ENCODE data around the gene TGOLN2. TPM values are rescaled to one million over a fixed set of nuclear protein-coding genes. Genes with fewer than 3 reads are reported as not detected.

Gene TGOLN2
- total RNA-seq, 1 experiment from 2014 or later: 171 TPM

DNA sequence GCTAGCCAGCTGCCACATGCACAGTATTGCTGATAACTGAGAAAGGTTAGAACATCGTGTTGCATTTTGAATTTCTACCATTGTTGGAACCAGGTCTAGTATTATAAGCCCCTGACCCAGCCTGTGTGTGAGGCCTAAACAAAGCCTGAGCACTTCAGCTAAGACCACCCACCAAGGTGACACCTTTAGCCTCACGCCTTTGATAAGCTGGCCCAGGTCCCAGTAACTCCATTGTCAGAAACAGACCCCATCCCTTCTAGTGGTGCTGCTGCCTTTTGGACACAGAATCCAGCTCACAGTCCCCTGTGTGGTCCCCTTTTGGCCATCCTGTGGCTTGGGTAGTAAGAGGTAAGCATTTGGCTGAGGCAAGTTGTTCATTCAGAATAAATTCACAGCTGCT, 28.4 kb upstream of the TGOLN2 start:
- BruUV-seq (replicated peaks): no TSS peak
- TF ChIP-seq, protein P1, sequence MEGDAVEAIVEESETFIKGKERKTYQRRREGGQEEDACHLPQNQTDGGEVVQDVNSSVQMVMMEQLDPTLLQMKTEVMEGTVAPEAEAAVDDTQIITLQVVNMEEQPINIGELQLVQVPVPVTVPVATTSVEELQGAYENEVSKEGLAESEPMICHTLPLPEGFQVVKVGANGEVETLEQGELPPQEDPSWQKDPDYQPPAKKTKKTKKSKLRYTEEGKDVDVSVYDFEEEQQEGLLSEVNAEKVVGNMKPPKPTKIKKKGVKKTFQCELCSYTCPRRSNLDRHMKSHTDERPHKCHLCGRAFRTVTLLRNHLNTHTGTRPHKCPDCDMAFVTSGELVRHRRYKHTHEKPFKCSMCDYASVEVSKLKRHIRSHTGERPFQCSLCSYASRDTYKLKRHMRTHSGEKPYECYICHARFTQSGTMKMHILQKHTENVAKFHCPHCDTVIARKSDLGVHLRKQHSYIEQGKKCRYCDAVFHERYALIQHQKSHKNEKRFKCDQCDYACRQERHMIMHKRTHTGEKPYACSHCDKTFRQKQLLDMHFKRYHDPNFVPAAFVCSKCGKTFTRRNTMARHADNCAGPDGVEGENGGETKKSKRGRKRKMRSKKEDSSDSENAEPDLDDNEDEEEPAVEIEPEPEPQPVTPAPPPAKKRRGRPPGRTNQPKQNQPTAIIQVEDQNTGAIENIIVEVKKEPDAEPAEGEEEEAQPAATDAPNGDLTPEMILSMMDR (IDR thresholded peaks at IDR 0.05; ENCODE audit: unreplicated experiment): no peak
- intact Hi-C loops (cut with micrococcal nuclease; ENCODE audit: unreplicated experiment): no loop called here
- no peak for DNase-seq
- Mint-ChIP-seq H3K27ac (ENCODE audit: unreplicated experiment) (no peak overlapping the region), H3K9me3 (ENCODE audit: low read depth, unreplicated experiment) (no peaks in the 10 kb centered on the region), H3K27me3 (ENCODE audit: unreplicated experiment) (no peaks in the 10 kb centered on the region), H3K4me1 (ENCODE audit: low read depth, unreplicated experiment) (no peaks in the 10 kb centered on the region), H3K36me3 (ENCODE audit: insufficient read depth, unreplicated experiment) (peaks cover 28% of the 10 kb centered on the region), H3K4me3 (ENCODE audit: low read depth, unreplicated experiment) (no peak overlapping the region)
- CTCF ChIA-PET: no interaction called here

DNA sequence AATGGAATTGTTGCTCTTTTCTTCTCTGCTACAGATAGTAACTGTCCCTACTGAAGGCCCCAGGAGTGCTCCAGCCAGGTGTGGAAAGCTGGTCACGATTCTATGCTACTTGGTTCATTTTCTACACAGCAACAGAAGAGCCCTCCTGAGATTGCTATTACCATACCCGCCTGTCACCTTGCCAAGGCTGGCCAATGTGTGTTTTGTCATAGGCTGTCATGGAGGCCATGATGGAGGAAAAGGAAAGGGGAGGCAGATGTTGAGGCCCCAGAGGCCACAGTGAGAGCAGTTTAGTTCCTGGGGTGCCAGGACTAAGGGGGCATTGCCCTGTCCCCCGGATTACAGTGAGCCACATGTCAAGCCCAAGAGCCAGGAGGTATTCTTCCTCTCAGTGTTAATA, 27.7 kb upstream of the TGOLN2 start:
- no peaks in the 10 kb centered on the region for H3K9me3 Mint-ChIP-seq (ENCODE audit: low read depth, unreplicated experiment)
- DNase-seq: no peak
- TF ChIP-seq, protein P1 (IDR thresholded peaks at IDR 0.05; ENCODE audit: unreplicated experiment): no peak
- intact Hi-C loops (cut with micrococcal nuclease; ENCODE audit: unreplicated experiment): no loop called here
- BruUV-seq (replicated peaks): no TSS peak
- no peak overlapping the region for H3K27ac Mint-ChIP-seq (ENCODE audit: unreplicated experiment)
- no peaks in the 10 kb centered on the region for H3K4me1 Mint-ChIP-seq (ENCODE audit: low read depth, unreplicated experiment)
- CTCF ChIA-PET: interaction anchor here (0.7 to 1.5 kb wide), 3 partner anchors 12 to 183 kb away, joined by 3 to 6 read pairs (median 3); partner anchors contain the start of genes MAT2A and TGOLN2
- H3K27me3 Mint-ChIP-seq (ENCODE audit: unreplicated experiment): no peaks in the 10 kb centered on the region
- H3K36me3 Mint-ChIP-seq (ENCODE audit: insufficient read depth, unreplicated experiment): peaks cover 35% of the 10 kb centered on the region
- H3K4me3 Mint-ChIP-seq (ENCODE audit: low read depth, unreplicated experiment): peak overlapping the region; percentile 96

DNA sequence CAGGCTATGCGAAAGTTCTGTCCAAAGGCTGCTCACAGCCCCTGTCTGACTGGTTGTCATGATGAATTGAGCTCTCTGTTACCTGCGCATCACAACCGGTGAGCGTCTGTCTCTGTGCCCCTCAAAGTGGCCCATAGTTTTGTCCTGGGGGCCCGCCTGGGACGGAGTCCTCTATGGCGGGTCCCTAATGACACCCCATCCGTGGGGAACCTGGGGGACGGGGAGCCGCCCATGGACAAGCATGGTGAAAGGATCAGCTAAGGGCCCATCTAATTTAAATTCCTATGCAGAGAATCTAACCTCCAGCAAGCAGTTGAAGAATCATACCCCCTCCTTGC, 27.3 kb upstream of the TGOLN2 start:
- Mint-ChIP-seq H3K27me3 (ENCODE audit: unreplicated experiment) (no peaks in the 10 kb centered on the region), H3K36me3 (ENCODE audit: insufficient read depth, unreplicated experiment) (peaks cover 40% of the 10 kb centered on the region), H3K4me3 (ENCODE audit: low read depth, unreplicated experiment) (peak overlapping the region; percentile 96), H3K4me1 (ENCODE audit: low read depth, unreplicated experiment) (no peaks in the 10 kb centered on the region), H3K9me3 (ENCODE audit: low read depth, unreplicated experiment) (no peaks in the 10 kb centered on the region), H3K27ac (ENCODE audit: unreplicated experiment) (peak overlapping the region; percentile 89)
- intact Hi-C loops (cut with micrococcal nuclease; ENCODE audit: unreplicated experiment): no loop called here
- TF ChIP-seq, protein P1 (IDR thresholded peaks at IDR 0.05; ENCODE audit: unreplicated experiment): no peak
- DNase-seq: no peak
- BruUV-seq (replicated peaks): TSS peak; percentile 45
- CTCF ChIA-PET: interaction anchor here (0.6 to 1.5 kb wide), 4 partner anchors 12 to 184 kb away, joined by 3 to 6 read pairs (median 3); partner anchors contain the start of genes MAT2A, SH2D6 and TGOLN2

DNA sequence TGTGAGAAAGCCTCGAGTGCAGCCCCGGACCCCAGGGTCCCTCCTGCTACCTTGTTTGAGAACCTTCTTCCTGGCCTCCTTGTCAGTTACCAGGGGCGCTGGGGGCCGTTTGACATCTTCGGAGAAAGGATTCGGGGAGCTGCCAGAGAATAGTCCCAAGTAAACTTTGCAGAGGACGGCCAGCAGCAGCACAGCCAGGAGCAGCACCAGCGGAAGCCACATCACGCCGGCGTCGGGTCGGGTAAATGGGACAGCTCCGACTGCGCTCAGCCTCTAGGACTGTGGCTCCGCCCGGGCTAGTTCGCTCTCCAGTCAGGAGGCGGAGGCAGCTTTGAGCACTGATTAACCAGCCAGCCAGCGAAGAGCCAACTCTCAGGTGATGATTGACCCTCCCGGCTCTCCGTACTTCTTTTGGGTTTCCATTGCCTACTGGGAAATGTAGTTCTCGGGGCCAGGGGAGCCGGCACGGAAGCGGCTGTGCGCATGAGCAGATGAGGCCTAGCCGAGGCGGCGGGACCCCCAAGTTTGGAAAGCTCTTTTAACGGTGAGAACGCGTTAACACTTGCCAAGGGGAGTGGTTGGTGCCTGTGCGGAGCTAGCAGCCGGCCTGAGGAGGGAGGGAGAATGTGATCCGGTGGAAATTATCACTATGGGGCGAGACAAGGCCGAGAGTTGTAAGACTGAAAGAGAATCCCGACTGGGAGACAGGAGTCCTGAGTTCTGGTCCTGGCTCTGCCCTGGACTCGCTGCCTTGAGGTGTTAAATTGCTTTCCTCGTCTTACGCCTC, 26.7 kb upstream of the TGOLN2 start, which contains the start of the genes ELMOD3 and RETSAT:
Gene ELMOD3, plus strand, starts transcription at position 484 of the 787 bp plus-strand sequence. CDS start 2,430 bp downstream, outside the sequence.
Gene RETSAT, minus strand, starts transcription at position 243 of the 787 bp plus-strand sequence. Its CDS starts 21 bp downstream, at position 222.
- TF ChIP-seq, protein P1 (IDR thresholded peaks at IDR 0.05; ENCODE audit: unreplicated experiment): no peak
- no TSS peak for BruUV-seq (replicated peaks)
- Mint-ChIP-seq H3K27ac (ENCODE audit: unreplicated experiment) (peak within 1 kb of the TSS; percentile 89), H3K4me1 (ENCODE audit: low read depth, unreplicated experiment) (no peaks in the 10 kb centered on the region), H3K9me3 (ENCODE audit: low read depth, unreplicated experiment) (no peaks in the 10 kb centered on the region), H3K36me3 (ENCODE audit: insufficient read depth, unreplicated experiment) (peaks cover 42% of the 10 kb centered on the region), H3K4me3 (ENCODE audit: low read depth, unreplicated experiment) (peak within 1 kb of the TSS; percentile 96), H3K27me3 (ENCODE audit: unreplicated experiment) (no peaks in the 10 kb centered on the region)
- DNase-seq: peak; percentile 98
- intact Hi-C loops (cut with micrococcal nuclease; ENCODE audit: unreplicated experiment): no loop called here
- CTCF ChIA-PET: interaction anchor here (0.6 to 1.5 kb wide), 3 partner anchors 27 to 184 kb away, joined by 3 to 6 read pairs (median 3); partner anchors contain the start of genes MAT2A, SH2D6 and TGOLN2
